Panc1 (cell line): ENCODE results near the gene PIGU.

Experiments
- POLR2AphosphoS5 ChIP-seq: IDR thresholded peaks from 2 replicates; pipeline ENCODE4 v1.6.1; 2012; ENCODE audit warnings: mild to moderate bottlenecking, low read depth, low read length, moderate library complexity
- TF ChIP-seq, protein P1 (sequence below): fragments of 450-650 bp; IDR thresholded peaks from 2 replicates; pipeline ENCODE4 v1.5.1; 2017; ENCODE audit warnings: mild to moderate bottlenecking

DNA sequence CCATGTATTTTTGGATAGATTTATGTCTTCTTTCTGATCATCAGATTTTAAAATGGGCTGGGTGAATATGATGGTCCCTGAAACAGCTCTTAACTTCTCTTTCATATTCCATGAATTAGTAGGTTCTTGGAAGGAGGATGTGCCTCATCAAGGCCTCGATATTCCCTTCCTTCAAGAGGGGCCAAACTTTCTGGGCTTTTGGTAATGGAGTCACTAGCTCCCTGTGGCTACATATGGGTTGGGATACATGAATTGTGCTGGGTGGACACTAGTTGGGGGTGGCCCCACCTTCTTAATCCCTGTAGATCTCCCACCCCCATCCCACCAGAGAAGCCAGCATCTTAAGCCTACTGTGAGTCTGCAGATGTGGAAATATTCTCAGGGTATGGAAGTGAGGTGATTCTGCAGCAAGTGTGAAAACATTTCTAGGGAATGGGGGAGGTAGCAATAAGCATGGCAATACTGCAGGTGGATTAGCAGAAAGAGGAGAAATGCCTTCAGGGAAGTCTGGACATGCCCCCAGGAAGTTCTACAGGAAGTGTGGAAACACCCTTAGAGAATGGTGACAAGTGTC lies 29.5 kb upstream of the PIGU start:
- TF ChIP-seq, protein P1, sequence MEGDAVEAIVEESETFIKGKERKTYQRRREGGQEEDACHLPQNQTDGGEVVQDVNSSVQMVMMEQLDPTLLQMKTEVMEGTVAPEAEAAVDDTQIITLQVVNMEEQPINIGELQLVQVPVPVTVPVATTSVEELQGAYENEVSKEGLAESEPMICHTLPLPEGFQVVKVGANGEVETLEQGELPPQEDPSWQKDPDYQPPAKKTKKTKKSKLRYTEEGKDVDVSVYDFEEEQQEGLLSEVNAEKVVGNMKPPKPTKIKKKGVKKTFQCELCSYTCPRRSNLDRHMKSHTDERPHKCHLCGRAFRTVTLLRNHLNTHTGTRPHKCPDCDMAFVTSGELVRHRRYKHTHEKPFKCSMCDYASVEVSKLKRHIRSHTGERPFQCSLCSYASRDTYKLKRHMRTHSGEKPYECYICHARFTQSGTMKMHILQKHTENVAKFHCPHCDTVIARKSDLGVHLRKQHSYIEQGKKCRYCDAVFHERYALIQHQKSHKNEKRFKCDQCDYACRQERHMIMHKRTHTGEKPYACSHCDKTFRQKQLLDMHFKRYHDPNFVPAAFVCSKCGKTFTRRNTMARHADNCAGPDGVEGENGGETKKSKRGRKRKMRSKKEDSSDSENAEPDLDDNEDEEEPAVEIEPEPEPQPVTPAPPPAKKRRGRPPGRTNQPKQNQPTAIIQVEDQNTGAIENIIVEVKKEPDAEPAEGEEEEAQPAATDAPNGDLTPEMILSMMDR, result no peak
- TF ChIP-seq POLR2AphosphoS5, result no peak
